ENCODE data around the gene VPS16. TPM values are rescaled to one million over a fixed set of nuclear protein-coding genes. Genes with fewer than 3 reads are reported as not detected.

VPS16 gene
- total and polyA plus RNA-seq, 2 donors (not counting 1 experiment from before 2014, with no cell fraction given) = 32.9 to 46.1 TPM

GRCh38 chr20:2797136-2797983 is 43.2 kb upstream of the VPS16 start:
- H3K36me3 ChIP-seq (ENCODE audit: control insufficient read depth, insufficient read depth, low read length) = no peaks in the 10 kb centered on the region
- TF ChIP-seq EZH2 (IDR thresholded peaks at IDR 0.05; ENCODE audit: low read length, missing control alignments) (no peak), CTCF (conservative IDR thresholded peaks at IDR 0.05 in 1 of 2, IDR thresholded peaks at IDR 0.05 in 1 of 2; ENCODE audit: low read depth in 1 of 2, low read length in 2 of 2) (no peak)
- H3K79me2 ChIP-seq (ENCODE audit: control insufficient read depth, insufficient read depth, low read length) = no peaks in the 10 kb centered on the region
- H3K4me1 ChIP-seq (ENCODE audit: control insufficient read depth, extremely low read depth, insufficient read depth, low read length) = peaks cover 2% of the 10 kb centered on the region
- H4K20me1 ChIP-seq (ENCODE audit: control insufficient read depth, extremely low read depth, insufficient read depth, low read length) = no peaks in the 10 kb centered on the region
- DNase-seq (ENCODE audit: low read depth in 2 of 2) = no peak
- H3K4me3 ChIP-seq (replicated peaks in 1 of 4; ENCODE audit: control extremely low read depth in 1 of 4, insufficient read depth in 1 of 4, low read depth in 3 of 4, low read length in 4 of 4) = no peak overlapping the region
- H3K4me2 ChIP-seq (ENCODE audit: extremely low read depth, insufficient read depth, low read length) = no peak overlapping the region
- no peak overlapping the region for H3K27ac ChIP-seq (ENCODE audit: insufficient read depth, low read length)
- H2AFZ ChIP-seq (ENCODE audit: low read length) = no peak overlapping the region
- no peaks in the 10 kb centered on the region for H3K9me3 ChIP-seq (ENCODE audit: control insufficient read depth, insufficient read depth, low read depth, low read length)
- peaks cover 40% of the 10 kb centered on the region for H3K27me3 ChIP-seq (ENCODE audit: control insufficient read depth, insufficient read depth, low read length)
- H3K9ac ChIP-seq (ENCODE audit: insufficient read depth, low read length) = no peak overlapping the region

GRCh38 chr20:2798095-2798805 is 42.3 kb upstream of the VPS16 start:
- peaks cover 44% of the 10 kb centered on the region for H3K27me3 ChIP-seq (ENCODE audit: control insufficient read depth, insufficient read depth, low read length)
- no peak overlapping the region for H3K9ac ChIP-seq (ENCODE audit: insufficient read depth, low read length)
- H3K4me3 ChIP-seq (replicated peaks in 1 of 4; ENCODE audit: control extremely low read depth in 1 of 4, insufficient read depth in 1 of 4, low read depth in 3 of 4, low read length in 4 of 4) = no peak overlapping the region
- TF ChIP-seq EZH2 (IDR thresholded peaks at IDR 0.05; ENCODE audit: low read length, missing control alignments) (no peak), CTCF (conservative IDR thresholded peaks at IDR 0.05 in 1 of 2, IDR thresholded peaks at IDR 0.05 in 1 of 2; ENCODE audit: low read depth in 1 of 2, low read length in 2 of 2) (no peak)
- no peaks in the 10 kb centered on the region for H3K36me3 ChIP-seq (ENCODE audit: control insufficient read depth, insufficient read depth, low read length)
- no peaks in the 10 kb centered on the region for H3K9me3 ChIP-seq (ENCODE audit: control insufficient read depth, insufficient read depth, low read depth, low read length)
- H4K20me1 ChIP-seq (ENCODE audit: control insufficient read depth, extremely low read depth, insufficient read depth, low read length) = no peaks in the 10 kb centered on the region
- H3K4me1 ChIP-seq (ENCODE audit: control insufficient read depth, extremely low read depth, insufficient read depth, low read length) = peaks cover 2% of the 10 kb centered on the region
- H3K79me2 ChIP-seq (ENCODE audit: control insufficient read depth, insufficient read depth, low read length) = no peaks in the 10 kb centered on the region
- no peak overlapping the region for H3K4me2 ChIP-seq (ENCODE audit: extremely low read depth, insufficient read depth, low read length)
- H3K27ac ChIP-seq (ENCODE audit: insufficient read depth, low read length) = no peak overlapping the region
- DNase-seq (ENCODE audit: low read depth in 2 of 2) = no peak
- no peak overlapping the region for H2AFZ ChIP-seq (ENCODE audit: low read length)

GRCh38 chr20:2798814-2799213 is 41.7 kb upstream of the VPS16 start:
- H3K4me2 ChIP-seq (ENCODE audit: extremely low read depth, insufficient read depth, low read length) = no peak overlapping the region
- H3K27me3 ChIP-seq (ENCODE audit: control insufficient read depth, insufficient read depth, low read length) = peaks cover 43% of the 10 kb centered on the region
- H3K4me1 ChIP-seq (ENCODE audit: control insufficient read depth, extremely low read depth, insufficient read depth, low read length) = peaks cover 2% of the 10 kb centered on the region
- no peak for TF ChIP-seq CTCF (conservative IDR thresholded peaks at IDR 0.05 in 1 of 2, IDR thresholded peaks at IDR 0.05 in 1 of 2; ENCODE audit: low read depth in 1 of 2, low read length in 2 of 2)
- TF ChIP-seq EZH2 (IDR thresholded peaks at IDR 0.05; ENCODE audit: low read length, missing control alignments) = no peak
- H3K4me3 ChIP-seq (replicated peaks in 1 of 4; ENCODE audit: control extremely low read depth in 1 of 4, insufficient read depth in 1 of 4, low read depth in 3 of 4, low read length in 4 of 4) = no peak overlapping the region
- H3K27ac ChIP-seq (ENCODE audit: insufficient read depth, low read length) = no peak overlapping the region
- H3K9ac ChIP-seq (ENCODE audit: insufficient read depth, low read length) = no peak overlapping the region
- no peaks in the 10 kb centered on the region for H3K36me3 ChIP-seq (ENCODE audit: control insufficient read depth, insufficient read depth, low read length)
- no peaks in the 10 kb centered on the region for H3K9me3 ChIP-seq (ENCODE audit: control insufficient read depth, insufficient read depth, low read depth, low read length)
- no peak overlapping the region for H2AFZ ChIP-seq (ENCODE audit: low read length)
- no peak for DNase-seq (ENCODE audit: low read depth in 2 of 2)
- H3K79me2 ChIP-seq (ENCODE audit: control insufficient read depth, insufficient read depth, low read length) = no peaks in the 10 kb centered on the region
- no peaks in the 10 kb centered on the region for H4K20me1 ChIP-seq (ENCODE audit: control insufficient read depth, extremely low read depth, insufficient read depth, low read length)

Measured in fibroblast of lung (primary cell).